Measurements from ENCODE around the gene ZNF385A.

Gene ZNF385A

GRCh38 chr12:54373649-54374561, 10.6 kb downstream of the ZNF385A start:
- DNase-seq (ENCODE audit: low read depth in 2 of 2) = no peak

- no peak for DNase-seq (ENCODE audit: low read depth in 2 of 2)
Observed at GRCh38 chr12:54372113-54372806, 12.3 kb downstream of the ZNF385A start.

- no peak for DNase-seq (ENCODE audit: low read depth in 2 of 2)
Observed at GRCh38 chr12:54371328-54372112, 13.0 kb downstream of the ZNF385A start.

- DNase-seq (ENCODE audit: low read depth in 2 of 2) = no peak
Observed at GRCh38 chr12:54370171-54370730, 14.3 kb downstream of the ZNF385A start.

GRCh38 chr12:54369597-54370131, 14.9 kb downstream of the ZNF385A start:
- DNase-seq (ENCODE audit: low read depth in 2 of 2) = no peak

- DNase-seq (ENCODE audit: low read depth in 2 of 2) = peak; percentile 87 to 96
Observed at GRCh38 chr12:54368709-54369596, 15.6 kb downstream of the ZNF385A start.

GRCh38 chr12:54368025-54368708, 16.4 kb downstream of the ZNF385A start:
- DNase-seq (ENCODE audit: low read depth in 2 of 2) = no peak

GRCh38 chr12:54364413-54364812, 20.1 kb downstream of the ZNF385A start, which contains the start of gene GPR84:
Gene GPR84 (minus strand): TSS chr12:54364486. CDS start chr12:54363851, 635 bp downstream.
- DNase-seq (ENCODE audit: low read depth in 2 of 2) = no peak

- DNase-seq (ENCODE audit: low read depth in 2 of 2) = no peak
Observed at GRCh38 chr12:54363618-54364017, 20.9 kb downstream of the ZNF385A start.

- DNase-seq (ENCODE audit: low read depth in 2 of 2) = no peak
Observed at GRCh38 chr12:54363047-54363446, 21.5 kb downstream of the ZNF385A start.

GRCh38 chr12:54360717-54361456, 23.6 kb downstream of the ZNF385A start:
- DNase-seq (ENCODE audit: low read depth in 2 of 2) = peak in 1 of 2 donors; percentile 50

- DNase-seq (ENCODE audit: low read depth in 2 of 2) = no peak
Observed at GRCh38 chr12:54359762-54360351, 24.7 kb downstream of the ZNF385A start.

- DNase-seq (ENCODE audit: low read depth in 2 of 2) = peak; percentile 83
Observed at GRCh38 chr12:54358945-54359761, 25.4 kb downstream of the ZNF385A start.

- no peak for DNase-seq (ENCODE audit: low read depth in 2 of 2)
Observed at GRCh38 chr12:54358191-54358944, 26.2 kb downstream of the ZNF385A start.

GRCh38 chr12:54357506-54358190, 26.9 kb downstream of the ZNF385A start:
- DNase-seq (ENCODE audit: low read depth in 2 of 2) = no peak

GRCh38 chr12:54356951-54357356, 27.6 kb downstream of the ZNF385A start:
- no peak for DNase-seq (ENCODE audit: low read depth in 2 of 2)
